HG03457 (cell line): ENCODE results near the gene HIVEP3.
"Not testable (repeated sequence)": the region's sequence is repeated elsewhere in the genome, so short reads cannot be mapped to it uniquely, and the experiment has no call there.

Experiments
- ATAC-seq: cut with Tn5 transposase; IDR thresholded peaks from one replicate; pipeline ENCODE4 v1.9.1; 2021; ENCODE audit warnings: moderate number of reproducible peaks; ENCODE audit not compliant: unreplicated experiment

The HIVEP3 gene

GRCh38 chr1:41698916-41699860, 219.5 kb downstream of the HIVEP3 start:
- ATAC-seq, result no peak

DNA sequence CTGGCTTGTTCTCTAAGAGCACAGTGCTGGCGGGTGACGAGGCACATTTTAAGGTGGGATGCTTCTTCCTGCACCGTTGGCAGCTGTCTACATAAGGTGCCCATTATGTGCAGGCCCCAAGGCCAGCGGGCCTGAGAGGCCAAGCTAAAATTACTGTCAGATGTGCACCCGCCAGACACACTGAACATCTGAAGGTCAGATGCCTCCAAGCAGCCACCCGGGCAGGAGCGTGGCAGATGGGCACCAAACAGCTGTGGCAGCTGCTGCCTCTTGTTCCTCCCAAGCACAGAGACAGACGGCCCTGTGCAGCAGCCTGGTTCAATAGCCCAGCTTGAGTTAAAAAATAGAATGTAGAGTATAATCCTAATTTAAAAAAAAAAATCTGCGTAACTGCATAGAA, 222.3 kb downstream of the HIVEP3 start:
- no peak for ATAC-seq

DNA sequence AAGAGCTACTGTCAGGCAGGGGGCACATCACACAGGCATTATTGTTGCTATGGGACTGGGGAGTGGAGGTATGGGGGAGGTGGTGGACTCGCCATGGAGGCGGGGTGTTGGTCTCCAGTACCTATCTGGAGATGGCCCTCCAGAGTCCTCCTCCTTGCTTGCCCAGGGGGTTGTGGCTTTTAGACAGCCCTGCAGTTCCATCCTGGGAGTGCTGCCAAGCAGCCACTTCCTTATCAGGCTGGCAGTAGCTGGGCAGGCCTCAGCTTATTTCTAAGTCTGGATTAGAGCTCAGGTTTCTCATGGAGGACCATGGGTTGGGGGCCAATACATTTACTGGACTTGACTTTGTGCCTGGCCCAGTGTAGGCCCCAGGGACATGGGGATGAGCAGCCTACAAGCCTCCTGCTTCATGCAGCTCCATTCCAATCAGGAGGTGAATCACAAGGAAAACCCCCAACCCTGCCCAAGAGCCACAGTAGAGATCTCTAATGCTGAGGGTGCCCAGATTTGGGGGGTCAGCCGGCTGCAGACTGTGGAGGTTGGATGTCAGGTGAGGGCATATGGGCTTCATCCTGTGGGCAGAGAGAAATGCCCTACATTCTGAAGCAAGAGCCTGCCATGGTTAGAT, 223.5 kb downstream of the HIVEP3 start:
- ATAC-seq, result no peak

- ATAC-seq, result not testable (repeated sequence)
Measured at GRCh38 chr1:41691966-41692365, 226.8 kb downstream of the HIVEP3 start.

DNA sequence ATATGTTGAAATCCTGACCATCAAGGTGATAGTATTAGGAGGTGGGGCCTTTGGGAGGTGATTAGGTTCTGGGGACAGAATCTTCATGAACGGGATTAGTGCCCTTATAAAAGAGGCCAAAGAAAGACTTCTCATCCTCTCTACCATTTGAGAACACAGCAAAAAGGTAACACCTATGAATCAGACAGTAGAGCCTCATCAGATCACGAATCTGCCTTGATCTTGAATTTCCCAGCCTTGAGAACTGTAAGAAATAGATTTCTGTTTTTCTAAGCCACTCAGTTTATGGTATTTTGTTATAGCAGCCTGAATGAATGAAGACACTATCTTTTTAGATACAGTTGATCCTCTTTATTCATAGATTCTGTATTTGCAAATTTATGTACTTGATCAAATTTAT, 227.3 kb downstream of the HIVEP3 start:
- no peak for ATAC-seq

DNA sequence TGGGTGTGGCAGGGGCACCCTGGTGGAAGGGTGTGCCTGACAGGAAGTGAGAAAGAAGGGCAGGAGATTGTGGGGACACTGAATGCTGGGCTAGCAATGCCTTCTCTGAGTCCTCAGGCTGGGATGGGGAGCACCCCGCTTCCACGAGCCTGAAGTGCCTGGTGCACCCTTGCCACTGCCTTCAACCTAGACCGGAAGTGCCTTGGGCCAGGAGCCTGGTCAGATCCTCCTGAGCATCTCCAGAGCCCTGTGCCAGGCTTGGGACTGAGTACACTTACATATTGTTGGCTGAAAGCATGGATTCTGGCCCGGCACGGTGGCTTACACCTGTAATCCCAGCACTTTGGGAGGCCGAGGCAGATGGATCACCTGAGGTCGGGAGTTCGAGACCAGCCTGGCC, 228.4 kb downstream of the HIVEP3 start:
- ATAC-seq, result no peak

DNA sequence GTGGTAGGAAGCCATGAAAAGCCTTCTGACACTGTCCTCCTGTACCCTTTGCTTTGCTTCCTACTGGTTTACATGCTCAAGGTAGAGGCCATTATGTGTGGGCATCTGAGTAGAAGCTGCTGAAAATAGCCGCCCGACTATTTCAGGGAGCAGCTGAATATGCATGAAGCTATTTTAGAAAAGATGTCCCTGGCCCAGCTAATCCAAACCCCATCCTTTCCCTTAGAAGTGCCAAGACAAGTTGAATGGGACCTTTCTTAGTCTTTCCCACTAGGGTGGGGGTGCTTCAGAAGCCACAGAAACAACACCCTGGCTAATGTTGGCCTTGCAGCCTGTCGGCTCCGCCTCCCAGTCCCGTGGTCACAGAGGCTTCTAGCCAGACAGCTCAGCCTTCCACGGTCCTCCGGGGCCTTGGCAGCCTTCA, 229.2 kb downstream of the HIVEP3 start:
- no peak for ATAC-seq

GRCh38 chr1:41689139-41689538, 229.6 kb downstream of the HIVEP3 start:
- ATAC-seq, result no peak

GRCh38 chr1:41687007-41687406, 231.7 kb downstream of the HIVEP3 start:
- ATAC-seq, result no peak

- no peak for ATAC-seq
Measured at GRCh38 chr1:41683681-41684500, 234.8 kb downstream of the HIVEP3 start.

DNA sequence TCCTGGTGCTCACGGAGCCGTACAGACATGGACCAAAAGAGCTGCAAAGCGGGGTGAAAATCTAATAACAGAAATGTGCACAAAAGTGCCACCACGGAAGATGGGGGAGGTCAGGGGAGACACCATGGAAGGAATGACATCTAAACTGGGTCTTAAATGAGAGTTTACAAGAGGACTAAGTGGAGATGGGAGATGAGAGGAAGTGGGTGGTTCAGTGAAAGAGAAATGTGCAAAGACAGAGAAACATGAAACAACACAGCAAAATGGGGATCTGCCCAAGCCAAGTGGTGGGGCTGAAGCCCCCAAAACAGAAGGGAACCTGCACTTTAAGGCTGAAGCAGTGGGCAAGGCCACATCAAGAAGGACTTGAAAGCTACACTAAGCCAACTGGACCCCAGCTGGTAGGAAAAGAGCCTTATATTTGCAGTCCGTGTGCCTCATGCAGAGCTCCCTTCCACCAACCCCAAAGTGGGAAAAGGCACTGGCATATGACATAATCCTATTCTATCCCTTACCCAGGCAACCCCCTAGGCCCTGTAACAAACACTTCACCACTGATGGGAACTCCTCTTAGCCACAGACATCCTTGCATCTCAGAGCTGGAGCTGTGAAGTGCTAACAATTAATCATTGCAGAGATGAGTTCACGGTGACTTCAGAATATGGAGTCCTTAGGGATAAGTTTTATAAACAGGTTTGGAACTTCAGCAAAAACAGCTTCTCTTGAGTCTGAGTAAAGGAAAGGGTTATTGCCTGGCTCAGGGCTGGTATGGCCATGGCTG, 235.7 kb downstream of the HIVEP3 start:
- no peak for ATAC-seq

- ATAC-seq, result no peak
Measured at GRCh38 chr1:41682149-41682548, 236.6 kb downstream of the HIVEP3 start.

DNA sequence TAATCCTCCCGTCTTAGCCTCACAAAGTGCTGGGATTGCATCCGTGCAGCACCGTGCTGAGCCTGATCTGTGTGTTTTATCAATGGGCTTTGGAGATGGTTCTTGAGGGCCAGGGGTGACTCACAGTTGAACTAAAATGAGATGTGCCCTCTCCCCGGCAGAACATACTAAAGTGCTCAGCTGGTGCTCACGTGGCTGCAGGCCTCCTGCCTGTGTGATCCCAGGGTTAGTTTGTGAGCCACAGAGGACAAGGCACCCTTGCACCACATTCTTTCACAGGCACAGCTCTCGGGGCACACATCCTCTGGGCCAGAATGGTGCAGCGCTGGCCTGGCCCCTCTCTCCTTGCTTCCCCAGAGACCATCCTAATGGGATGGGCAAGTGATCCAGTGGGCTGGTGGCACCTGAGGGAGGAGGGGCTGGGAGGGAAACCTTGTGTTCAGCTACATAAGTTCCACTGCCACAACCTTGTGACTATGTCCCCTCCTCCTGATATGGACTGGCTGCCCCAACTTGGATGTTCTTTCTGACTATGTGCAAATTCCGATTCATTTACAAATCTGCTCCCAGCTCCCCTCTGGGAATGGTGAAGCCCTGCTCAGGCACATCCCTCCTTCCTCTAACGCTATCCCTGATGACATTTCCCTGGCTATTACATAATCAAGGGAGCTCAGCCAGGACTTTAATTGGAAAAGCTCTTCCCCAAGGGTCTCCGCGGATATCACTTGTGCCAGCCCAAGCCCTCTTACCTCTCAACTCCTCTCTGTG, 237.2 kb downstream of the HIVEP3 start:
- ATAC-seq, result no peak

DNA sequence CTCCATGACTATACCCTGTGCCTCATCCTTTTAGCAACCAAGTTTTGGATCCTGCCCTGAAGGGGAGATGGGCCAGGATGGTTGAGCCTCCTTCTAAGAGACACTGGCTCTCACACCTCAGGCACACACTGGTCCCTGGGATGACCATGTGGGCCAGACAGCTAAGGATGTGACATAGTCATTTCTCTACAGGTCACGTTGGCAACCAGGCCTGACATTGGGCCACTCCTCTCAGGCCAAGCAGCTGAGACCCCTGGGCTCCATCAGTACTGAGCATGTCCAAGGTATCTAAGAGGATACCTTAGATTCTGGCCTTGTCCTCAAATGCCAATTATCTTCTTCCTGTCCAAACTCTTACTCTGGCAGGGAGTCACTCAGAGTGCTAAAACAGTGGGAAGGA, 238.7 kb downstream of the HIVEP3 start:
- no peak for ATAC-seq

- no peak for ATAC-seq
Measured at GRCh38 chr1:41679531-41679930, 239.2 kb downstream of the HIVEP3 start.

GRCh38 chr1:41678111-41678878, 240.4 kb downstream of the HIVEP3 start:
- no peak for ATAC-seq

- no peak for ATAC-seq
Measured at GRCh38 chr1:41677620-41678019, 241.1 kb downstream of the HIVEP3 start.

GRCh38 chr1:41675401-41675800, 243.3 kb downstream of the HIVEP3 start:
- no peak for ATAC-seq

DNA sequence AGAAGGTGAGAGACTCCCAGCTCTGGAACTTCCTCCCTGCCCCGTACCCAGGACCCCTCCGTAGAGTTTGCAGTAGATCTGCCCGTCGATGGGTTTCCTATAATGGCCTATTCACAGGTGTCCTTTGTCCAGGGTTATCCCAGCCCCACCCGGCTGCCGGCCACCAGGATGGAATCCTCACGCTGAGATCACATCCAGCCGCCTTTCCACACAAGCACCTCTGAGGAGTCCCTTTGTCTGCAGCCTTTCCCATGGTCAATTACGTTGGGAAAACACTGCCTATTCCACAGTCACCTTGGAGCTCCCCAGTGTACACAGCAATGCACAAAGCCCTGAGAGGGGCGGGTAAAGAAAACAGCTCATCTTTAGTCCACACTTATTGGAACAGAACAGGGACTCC, 244.2 kb downstream of the HIVEP3 start:
- ATAC-seq, result no peak
